NCI-H446 treated with DMSO at 0.1 percent for 48 hours (cell line): ENCODE results near the gene ATP1A4.
"Not testable (repeated sequence)": the region's sequence is repeated elsewhere in the genome, so short reads cannot be mapped to it uniquely, and the experiment has no call there.

ENCODE experiments used
- DNase-seq: peaks from one replicate; lab custom pipeline; 2025; lab: John Stamatoyannopoulos, UW

Gene ATP1A4

DNA sequence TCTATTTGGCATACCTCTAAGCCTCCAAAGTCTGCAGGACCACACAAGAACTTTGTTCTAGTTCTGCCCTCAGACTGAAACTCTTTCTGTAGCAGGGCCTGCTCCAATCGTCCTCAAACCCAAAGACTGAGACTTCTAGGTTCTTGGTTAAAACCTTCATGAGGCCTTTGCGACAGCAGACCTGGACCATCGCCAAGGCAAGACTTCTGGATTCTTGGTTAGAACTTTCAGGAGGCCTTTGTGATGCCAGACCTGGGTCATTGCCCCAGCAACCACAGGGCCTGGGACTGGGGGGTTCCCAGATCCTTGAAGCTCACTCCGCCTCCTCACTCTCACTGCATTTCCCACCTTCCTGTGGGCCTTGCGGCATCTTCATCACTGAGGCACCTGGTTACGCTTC, at the start of gene ATP1A4:
Gene ATP1A4, plus strand, starts transcription at position 301 of the 400 bp plus-strand sequence. CDS start 438 bp downstream, outside the sequence.
- DNase-seq, result no peak

DNA sequence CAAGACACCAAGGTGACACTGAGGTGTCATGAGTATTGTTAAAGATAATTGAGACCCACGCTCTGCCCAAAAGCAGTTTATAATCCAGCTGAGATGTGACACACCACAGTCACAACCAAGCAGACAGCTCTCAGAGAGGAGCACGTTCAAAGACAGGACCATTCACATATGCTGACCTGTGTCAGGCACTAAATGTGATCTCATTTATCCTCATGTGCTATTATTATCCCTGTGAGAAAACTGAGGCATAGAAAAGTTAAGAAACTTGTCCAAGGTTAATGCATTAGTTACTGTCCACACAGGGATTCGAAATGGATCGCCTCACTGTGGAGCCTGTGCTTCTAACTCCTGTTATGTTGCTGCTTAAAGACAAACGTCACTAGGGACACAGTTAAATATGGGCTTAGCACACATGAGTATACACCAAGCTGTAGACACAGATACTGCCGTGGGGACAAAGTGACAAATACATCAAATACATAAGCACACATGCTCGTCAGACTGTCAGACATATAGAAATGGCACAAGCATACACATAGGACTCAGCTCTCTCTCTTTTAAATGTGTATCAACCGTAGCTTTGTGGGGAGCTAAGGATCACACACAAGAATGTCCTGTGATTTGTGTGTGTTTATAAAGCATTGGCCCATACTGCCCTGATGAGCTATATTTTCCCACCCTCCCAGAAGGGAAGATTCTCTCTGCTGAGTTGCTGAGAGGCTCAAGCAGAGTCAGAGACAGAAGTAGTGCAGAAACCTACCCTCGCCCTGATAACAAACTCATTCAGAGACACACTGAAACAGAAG, 49.5 kb upstream of the ATP1A4 start:
- no peak for DNase-seq

GRCh38 chr1:160103658-160104408, 47.6 kb upstream of the ATP1A4 start:
- DNase-seq, result no peak

DNA sequence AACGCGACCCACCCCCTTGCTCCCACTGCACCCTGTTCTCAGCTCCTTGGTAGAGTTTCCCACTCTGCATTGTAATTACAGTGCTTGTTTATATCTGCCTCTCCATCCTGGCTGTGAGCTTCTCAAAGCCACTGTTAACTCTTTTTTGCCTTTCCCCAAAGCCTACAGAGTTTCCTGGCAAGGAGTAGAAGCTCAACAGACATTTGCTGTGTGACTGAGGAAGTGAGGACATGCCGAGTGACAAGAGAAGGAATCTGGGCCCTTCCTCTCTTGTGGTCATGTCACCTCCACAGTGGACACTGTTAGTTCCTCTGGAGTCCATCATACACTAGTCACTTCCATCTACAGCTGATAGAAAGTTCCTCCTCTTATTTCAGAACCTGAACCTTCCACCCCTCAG, 46.9 kb upstream of the ATP1A4 start:
- no peak for DNase-seq

DNA sequence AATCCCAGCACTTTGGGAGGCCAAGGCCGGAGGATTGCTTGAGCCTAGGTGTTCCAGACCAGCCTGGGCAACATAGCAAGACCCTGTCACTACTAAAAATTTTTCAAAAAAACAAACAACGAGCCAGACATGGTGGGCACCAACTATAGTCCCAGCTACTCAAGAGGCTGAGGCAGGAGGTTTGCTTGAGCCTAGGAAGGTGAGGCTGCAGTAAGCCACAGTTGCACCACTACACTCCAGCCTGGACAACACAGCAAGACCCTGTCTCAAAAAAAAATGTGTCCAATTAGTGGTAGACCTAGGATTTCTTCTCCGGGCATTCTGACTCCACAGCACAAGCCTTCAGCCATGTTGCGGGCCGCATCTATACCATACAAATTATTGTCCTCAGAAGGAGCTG, 46.2 kb upstream of the ATP1A4 start:
- DNase-seq, result no peak

DNA sequence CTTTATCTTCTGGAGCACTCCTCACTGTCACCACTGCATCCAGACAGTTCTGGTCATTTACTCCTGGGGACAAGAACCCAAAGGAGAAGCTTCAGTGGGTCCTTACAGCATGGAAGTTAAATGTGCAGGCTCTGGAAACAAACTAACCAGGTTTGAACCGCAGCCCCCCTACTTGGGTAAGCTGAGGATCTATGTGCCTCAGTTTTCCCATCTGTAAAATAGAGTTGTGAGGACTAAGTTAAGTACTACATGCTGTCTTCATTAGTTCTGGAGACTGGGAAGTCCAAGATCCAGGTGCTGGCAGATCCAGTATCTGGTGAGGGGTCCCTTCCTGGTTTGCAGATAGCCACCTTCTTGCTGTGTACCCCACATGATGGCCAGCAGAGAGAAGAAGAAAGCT, 43.9 kb upstream of the ATP1A4 start:
- no peak for DNase-seq

GRCh38 chr1:160108888-160109662, 42.3 kb upstream of the ATP1A4 start:
- DNase-seq, result no peak

GRCh38 chr1:160109686-160110085, 41.7 kb upstream of the ATP1A4 start:
- no peak for DNase-seq

GRCh38 chr1:160111462-160111861, 39.9 kb upstream of the ATP1A4 start:
- not testable (repeated sequence) for DNase-seq

DNA sequence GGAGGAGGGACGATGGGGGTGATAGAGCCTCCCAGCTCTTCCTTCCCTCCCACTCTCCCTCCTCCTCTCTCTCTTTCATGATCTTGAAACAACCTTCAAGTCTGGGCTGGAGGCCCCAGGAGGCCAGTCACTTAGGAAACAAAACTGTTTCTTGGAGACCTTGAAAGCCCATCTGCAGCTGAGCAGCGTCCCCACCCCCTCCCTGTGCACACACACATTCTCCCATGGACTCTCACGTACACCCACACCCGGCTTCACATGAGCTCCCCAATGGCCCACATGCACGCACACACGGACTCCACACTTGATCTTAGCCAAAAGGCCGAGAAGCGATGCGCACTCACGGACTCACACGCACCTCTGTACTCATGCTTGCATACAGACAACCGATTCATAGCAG, 39.0 kb upstream of the ATP1A4 start:
- no peak for DNase-seq

DNA sequence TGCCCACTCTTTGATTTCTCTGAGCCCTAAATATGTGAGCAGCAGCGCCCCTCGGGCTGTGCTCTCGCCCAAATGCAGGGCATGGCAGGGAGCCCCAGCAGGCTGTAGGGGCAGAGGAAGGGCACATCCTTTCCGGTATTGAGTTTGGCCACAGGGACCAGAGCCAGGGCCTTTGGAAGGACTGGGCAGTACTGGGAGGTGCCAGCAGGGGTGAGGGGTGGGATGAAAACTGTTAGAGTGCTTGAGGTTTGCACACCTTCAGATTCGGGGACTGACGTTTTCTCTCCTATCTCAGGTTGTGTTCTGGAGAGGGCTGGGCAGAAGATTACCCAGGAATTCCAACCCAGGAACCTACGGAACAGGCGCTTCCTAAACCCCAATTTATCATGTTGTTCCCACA, 38.0 kb upstream of the ATP1A4 start:
- DNase-seq, result no peak

DNA sequence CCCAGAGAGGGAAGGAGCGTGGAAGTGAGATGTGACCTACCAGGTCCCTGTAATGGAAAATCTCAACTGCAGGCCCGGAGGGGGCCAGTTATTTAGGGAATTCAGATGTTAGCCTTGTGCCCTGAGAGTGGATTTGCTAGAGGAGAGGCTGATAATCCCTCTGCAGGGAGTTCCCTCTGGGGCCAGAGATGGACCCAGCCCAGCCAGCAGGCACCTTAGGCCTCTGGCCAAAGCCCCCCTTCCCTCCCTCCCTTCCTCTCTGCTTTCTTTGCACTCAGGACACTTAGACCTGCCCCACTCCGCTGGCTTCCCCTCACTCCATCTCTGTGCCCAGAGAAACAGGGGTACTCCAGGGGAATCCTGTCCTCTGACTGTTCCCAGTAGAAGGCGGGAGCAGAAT, 37.3 kb upstream of the ATP1A4 start:
- no peak for DNase-seq

GRCh38 chr1:160115545-160116282, 35.7 kb upstream of the ATP1A4 start, which contains the start of gene ATP1A2:
Gene ATP1A2, plus strand, starts transcription at chr1:160115759. Its CDS starts 103 bp downstream, at chr1:160115862.
- no peak for DNase-seq

- DNase-seq, result no peak
Measured at GRCh38 chr1:160116283-160117147, 34.9 kb upstream of the ATP1A4 start.

- DNase-seq, result no peak
Measured at GRCh38 chr1:160117300-160117699, 34.1 kb upstream of the ATP1A4 start.

DNA sequence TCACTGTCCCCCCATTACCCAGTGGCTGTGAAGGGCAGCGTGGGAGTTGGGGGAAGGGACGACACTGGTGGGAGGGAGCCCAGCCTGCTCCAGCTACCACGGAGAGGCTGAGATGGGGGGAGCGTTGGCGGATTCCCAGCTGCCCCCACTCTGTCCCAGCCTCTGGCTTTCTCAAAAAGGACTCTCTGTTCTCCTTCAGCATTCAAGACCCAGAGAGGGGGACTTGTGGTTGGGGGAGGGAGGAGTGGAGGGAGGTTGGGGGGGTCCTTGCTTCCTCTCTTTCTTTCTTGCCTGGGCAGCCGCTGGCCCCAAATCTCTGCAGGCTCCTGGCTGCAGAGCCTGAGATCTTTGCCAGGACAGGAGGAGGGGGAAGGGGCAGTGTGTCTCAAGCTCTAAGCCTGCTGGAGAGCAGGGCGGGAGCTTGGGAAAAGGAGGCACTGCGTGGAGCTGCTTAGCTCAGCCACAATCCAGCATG, 33.7 kb upstream of the ATP1A4 start:
- DNase-seq, result peak; percentile 16

DNA sequence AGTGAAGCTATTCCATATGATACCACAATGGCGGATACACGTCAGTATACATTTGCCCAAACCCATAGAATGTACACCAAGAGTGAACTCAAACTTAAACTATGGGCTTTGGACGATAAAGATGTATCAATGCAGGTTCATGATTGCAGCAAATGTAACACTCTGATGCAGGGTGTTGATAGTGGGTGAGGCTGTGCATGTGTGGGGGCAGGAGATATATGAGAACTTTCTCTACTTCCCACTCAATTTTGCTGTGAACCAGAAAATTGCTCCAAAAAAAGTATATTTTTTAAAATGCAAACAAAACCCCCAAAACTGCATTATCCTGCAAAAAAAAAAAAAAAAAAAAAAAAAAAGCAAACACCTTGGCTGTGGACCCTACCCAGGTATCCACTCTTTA, 32.5 kb upstream of the ATP1A4 start:
- no peak for DNase-seq

GRCh38 chr1:160120797-160121196, 30.6 kb upstream of the ATP1A4 start:
- DNase-seq, result no peak

GRCh38 chr1:160121388-160121787, 30.0 kb upstream of the ATP1A4 start:
- DNase-seq, result no peak

DNA sequence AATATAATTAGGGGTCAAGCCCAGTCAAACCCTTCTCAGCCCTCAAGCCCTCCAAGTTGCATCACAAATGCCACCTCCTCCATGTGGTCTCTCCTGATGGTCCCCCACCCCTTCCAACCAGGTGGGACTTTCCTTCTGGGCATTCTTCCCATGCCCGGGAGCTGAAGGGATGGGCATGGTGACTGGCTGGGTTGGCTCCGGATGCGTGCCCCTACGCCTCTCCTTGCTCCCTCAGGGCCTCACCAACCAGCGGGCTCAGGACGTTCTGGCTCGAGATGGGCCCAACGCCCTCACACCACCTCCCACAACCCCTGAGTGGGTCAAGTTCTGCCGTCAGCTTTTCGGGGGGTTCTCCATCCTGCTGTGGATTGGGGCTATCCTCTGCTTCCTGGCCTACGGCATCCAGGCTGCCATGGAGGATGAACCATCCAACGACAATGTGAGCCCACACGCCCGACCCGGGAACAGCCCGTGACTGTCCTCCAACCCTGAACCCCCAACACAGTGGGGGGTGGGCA, 28.4 kb upstream of the ATP1A4 start:
- no peak for DNase-seq
